Measurements from ENCODE around the gene LRRC17.
"Not testable (repeated sequence)": the region's sequence is repeated elsewhere in the genome, so short reads cannot be mapped to it uniquely, and the experiment has no call there.

The LRRC17 gene

DNA sequence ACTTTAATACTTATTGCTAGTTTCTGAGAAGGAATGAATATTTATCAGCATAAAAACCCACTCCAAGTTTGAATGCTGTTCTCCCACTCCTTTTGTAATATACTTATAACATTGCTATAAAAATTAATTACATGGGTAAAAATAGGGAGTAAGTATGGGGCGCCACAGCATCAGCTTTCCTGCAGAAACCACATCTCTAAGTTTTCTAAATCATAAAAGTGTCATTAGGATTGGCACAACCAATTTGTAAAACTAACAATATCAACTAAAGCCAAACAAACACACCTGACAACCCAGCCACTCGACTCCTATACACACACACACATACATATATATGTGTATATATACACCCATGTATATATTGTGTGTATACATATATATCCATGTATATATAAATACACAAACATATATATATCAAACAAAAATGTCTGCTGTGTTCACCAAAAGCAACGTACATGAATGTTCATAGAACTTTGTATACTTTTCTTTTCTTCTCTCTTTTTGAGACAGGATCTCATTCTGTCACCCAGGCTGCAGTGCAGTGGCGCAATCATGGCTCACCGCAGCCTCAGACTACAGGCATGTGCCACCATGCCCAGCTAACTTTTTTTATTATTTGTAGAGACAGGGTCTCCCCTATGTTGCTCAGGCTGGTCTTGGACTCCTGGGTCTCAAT, 14.8 kb upstream of the LRRC17 start:
- DNase-seq, result no peak

- DNase-seq, result no peak
Observed at GRCh38 chr7:102898532-102898859, 14.3 kb upstream of the LRRC17 start.

DNA sequence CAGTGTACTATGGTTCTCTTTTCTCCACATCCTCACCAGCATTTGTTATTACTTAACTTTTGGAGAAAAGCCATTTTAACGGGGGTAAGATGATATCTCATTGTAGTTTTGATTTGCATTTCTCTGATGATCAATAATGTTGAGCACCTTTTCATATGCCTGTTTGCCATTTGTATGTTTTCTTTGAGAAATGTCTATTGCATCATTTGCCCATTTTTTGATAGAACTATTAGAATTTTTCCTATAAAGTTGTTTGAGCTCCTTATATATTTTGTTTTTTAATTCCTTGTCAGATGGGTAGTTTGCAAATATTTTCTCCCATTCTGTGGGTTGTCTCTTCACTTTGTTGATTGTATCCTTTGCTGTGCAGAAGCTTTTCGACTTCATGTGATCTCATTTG, 10.7 kb upstream of the LRRC17 start:
- not testable (repeated sequence) for DNase-seq

GRCh38 chr7:102903576-102903975, 9.2 kb upstream of the LRRC17 start:
- DNase-seq, result not testable (repeated sequence)

DNA sequence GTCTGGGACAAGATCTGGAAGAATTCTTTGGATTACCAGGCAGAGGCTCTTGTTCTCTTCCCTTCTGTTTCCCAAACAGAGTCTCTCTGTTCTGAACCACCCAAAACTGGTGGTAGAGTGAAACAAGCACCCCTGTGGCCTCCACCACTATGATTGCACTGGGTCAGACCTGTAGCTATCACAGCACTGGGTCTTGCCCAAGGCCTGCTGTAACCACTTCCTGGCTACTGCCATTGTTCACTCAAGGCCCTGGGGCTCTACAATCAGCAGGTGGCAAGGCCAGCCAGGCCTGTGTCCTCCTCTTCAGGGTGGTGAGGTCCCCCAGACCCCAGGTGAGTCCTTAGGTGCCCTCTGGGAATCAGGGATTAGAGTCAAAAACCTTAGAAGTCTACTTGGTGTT, 4.1 kb upstream of the LRRC17 start:
- DNase-seq, result no peak

GRCh38 chr7:102913826-102914225, 1.0 kb downstream of the LRRC17 start:
- no peak for DNase-seq

DNA sequence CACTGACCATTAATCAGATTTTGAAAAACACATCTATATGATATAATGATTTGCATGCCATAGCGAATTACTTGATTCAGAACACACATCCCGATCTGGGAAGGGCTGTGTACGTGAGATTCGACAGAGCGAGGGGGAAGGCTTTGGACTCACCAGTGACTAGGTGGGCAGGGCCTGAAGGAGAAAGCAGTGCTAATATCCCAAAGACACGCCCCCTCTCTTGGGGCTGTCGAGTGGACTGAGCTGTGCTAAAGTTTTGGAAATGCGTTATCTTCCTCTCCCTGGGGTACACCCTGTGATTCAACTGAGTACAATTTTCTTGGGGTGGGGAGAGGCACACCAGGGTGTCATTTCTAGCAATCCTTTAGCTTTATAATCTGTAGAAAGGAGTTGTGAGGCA, 1.8 kb downstream of the LRRC17 start:
- no peak for DNase-seq

DNA sequence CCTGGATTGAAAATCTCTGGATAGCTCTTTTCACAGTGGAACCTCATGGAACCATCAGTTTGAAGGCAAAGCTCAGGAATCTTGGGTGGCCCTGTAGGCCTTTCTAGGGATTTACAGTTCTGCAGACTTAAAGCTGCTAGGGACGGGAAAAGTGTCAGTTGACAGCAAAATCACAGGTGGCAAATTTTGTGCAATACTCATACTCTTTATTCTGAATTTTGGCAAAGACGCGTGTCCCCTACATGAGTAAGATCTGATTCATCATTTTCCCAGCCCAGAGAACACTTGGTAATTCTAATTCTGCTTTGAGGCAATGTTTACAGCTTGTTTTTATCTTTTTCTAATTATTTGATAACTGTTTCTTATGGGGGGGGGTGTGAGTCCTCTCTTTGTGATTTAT, 3.6 kb downstream of the LRRC17 start:
- no peak for DNase-seq

DNA sequence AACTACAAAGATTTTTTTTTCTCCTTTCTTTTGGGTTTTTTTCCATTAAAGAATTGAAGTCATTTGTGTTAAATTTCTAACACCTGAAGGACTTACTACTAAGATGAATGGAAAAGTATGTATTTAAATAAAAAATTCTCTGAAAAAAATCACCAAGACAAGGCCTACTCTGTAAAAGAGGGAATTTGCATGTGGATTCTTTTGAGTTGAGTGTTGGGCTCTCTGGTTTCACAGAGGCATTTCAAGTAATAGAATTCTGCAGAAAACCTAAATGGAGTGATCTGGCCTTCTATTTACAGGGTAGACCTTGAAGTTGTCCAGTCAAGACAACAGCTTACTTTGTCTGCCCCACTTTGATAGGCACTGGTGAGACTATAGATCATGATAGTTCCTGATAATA, 4.1 kb downstream of the LRRC17 start:
- DNase-seq, result no peak

DNA sequence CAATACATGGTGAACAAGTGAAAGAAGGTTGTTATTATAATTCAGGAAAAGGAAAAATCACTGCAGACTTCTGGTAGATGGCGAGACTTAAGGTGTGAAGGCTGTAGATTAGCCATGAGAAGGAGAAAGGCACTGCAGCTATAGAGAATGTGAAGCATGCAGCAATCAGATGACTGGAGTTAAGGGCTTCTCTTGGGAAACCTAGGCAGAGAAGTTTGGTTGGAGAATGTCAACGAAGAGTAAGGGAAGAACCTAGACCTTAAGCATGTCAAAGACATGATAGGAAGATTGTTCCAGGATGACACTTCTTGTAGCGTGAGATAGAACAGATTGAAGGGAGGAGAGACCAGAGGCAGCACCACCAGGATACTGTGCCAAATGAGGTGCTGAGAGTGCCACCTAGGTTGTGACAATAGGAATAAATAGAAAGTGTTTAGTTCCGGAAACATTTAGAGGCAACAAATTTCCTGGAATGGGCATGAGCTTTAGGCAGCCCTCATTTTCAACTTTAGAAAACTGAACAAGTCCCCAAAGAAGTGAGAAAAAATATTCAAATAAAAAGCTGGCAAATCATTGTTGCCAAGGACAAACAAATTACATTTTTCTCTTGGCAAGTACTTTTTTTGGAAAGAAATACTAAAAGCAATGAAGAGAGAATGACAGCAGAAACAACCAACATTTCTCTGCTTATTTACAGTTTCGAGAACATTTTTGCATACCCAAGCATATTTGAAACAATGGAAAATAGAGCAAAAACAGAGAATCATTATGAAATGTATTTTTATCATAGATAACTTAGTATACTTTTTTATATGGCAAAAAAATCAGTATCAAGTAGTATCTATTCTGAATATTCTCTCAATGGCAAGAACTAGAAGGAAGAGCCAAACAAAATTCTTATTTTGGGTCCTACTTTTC, 4.9 kb downstream of the LRRC17 start:
- DNase-seq, result no peak

DNA sequence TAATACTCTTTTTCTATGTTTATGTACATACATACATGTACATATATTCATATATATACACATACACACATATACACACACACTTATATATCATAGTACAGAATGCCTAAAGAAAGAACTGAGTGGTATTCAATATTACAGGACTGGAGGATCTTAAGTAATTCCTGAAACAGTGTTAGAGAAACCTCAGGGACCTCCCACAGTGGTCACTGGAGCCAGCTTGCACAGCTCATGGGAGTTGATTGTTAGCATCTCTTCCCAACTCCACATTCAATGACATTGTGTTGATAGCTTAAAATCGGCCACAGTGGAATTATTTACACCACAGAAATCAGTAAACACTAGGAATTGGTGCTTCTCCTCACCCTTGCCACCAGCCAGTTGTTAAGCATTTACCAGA, 6.0 kb downstream of the LRRC17 start:
- no peak for DNase-seq

DNA sequence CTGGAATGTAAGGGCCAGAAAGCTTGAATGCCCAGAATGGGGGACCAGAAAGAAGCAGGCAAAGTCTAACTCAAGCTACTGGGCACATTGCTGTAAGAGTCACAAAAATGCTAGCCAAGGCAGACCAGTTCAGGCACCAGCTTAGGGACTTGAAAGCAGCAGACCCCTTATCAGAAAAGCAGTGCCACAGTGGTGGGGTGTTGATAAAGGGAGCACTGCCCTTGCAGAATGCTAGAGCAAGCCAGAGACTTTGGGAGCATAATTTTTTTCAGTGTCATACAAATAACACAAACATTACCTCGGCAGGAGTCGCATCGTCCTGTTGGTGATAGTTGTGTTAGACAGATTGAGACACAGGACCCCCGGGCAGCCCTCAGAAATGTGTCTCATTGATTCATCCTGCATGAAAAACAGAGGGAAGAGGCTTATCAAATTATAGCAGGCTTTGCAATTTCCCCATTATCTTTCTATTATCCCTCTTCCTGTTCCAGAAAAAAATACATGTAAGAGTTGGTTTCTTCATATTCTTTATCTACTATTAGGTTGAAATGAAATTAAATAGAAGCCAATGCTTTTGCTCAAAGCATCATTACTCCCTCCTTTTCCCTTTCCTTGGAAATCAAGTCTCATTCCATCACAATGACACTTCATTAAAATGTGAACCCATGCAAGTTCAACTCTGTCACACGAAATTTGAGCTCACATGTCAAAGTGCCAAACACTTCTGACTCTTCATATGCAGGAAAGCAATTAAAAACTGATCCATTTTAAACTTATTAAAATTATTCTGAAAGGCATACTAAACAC, 13.4 kb downstream of the LRRC17 start:
- DNase-seq, result no peak

DNA sequence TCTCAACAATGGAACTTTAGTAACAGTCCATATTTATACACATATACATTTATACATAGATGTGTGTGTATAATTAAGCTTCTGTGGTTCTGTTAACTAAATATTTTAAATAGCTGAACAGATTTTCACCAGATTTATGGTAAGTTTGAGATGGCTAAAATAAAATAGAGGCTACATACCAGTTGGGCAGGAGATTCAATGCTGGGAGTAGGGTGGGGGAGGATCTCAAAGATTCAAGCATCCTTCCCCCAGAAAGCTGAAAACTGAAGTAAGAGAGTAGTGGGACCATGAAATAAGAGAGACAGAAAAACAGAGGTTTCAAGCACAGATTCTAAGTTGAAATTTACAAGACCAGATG, 14.0 kb downstream of the LRRC17 start:
- no peak for DNase-seq

DNA sequence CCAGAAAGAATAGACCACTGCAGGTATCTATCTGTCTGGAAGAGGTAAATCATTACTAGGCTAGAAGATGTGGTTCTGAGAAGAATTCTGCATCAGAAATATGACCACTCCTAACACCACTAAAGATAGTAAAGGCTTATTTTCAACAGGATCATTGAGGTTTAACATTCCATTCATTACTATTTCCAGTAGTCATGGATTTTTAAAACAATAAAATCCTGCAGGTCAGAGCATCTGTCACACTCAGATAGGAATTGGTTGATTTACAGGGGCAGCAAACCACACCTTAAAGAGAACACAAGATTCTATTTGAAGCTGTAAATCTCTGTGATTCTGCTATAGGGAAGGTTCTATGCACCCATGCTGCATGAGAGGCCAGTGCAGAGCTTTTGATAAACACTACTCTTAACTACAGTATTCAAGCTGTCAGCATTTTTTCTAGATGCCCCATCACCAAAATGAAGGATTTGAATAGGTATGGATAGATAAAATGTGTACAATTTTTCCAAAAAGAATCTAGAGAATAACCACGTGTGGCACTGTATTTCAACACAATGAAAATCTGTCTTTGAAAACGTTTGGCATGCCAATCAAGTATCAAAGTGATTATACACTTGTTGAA, 14.6 kb downstream of the LRRC17 start:
- DNase-seq, result no peak

- no peak for DNase-seq
Observed at GRCh38 chr7:102931757-102932156, 19.0 kb downstream of the LRRC17 start.

GRCh38 chr7:102933763-102934162, 21.0 kb downstream of the LRRC17 start:
- DNase-seq, result no peak

DNA sequence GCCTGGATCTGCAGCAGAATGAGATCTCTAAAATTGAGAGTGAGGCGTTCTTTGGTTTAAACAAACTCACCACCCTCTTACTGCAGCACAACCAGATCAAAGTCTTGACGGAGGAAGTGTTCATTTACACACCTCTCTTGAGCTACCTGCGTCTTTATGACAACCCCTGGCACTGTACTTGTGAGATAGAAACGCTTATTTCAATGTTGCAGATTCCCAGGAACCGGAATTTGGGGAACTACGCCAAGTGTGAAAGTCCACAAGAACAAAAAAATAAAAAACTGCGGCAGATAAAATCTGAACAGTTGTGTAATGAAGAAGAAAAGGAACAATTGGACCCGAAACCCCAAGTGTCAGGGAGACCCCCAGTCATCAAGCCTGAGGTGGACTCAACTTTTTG, 21.4 kb downstream of the LRRC17 start:
- DNase-seq, result no peak

GRCh38 chr7:102934701-102935100, 21.9 kb downstream of the LRRC17 start:
- no peak for DNase-seq

GRCh38 chr7:102935450-102936115, 22.8 kb downstream of the LRRC17 start:
- DNase-seq, result no peak

- DNase-seq, result no peak
Observed at GRCh38 chr7:102938679-102939078, 25.9 kb downstream of the LRRC17 start.

- DNase-seq, result no peak
Observed at GRCh38 chr7:102942181-102942866, 29.5 kb downstream of the LRRC17 start.

DNA sequence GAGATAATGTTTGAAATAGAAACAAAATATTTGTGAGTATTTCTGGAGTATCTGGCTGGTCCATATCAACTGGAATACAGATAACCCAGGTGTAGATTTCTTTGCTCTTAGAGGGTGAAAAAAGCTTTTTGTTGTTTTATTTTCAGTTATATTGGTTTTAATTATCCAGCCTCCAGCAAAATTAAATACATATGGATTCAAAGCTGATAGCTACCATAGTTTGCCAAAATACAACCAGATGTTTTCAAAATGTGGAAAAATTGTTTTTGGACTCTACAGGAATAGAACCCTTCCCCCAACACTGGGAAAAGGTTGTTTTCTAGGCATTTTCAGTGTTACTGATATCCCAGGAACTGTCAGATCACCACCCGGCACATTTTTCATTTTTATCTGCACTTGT, 30.1 kb downstream of the LRRC17 start:
- no peak for DNase-seq

Measured in SHP77 (cell line).